Measurements from ENCODE around the gene PALD1.

DNA sequence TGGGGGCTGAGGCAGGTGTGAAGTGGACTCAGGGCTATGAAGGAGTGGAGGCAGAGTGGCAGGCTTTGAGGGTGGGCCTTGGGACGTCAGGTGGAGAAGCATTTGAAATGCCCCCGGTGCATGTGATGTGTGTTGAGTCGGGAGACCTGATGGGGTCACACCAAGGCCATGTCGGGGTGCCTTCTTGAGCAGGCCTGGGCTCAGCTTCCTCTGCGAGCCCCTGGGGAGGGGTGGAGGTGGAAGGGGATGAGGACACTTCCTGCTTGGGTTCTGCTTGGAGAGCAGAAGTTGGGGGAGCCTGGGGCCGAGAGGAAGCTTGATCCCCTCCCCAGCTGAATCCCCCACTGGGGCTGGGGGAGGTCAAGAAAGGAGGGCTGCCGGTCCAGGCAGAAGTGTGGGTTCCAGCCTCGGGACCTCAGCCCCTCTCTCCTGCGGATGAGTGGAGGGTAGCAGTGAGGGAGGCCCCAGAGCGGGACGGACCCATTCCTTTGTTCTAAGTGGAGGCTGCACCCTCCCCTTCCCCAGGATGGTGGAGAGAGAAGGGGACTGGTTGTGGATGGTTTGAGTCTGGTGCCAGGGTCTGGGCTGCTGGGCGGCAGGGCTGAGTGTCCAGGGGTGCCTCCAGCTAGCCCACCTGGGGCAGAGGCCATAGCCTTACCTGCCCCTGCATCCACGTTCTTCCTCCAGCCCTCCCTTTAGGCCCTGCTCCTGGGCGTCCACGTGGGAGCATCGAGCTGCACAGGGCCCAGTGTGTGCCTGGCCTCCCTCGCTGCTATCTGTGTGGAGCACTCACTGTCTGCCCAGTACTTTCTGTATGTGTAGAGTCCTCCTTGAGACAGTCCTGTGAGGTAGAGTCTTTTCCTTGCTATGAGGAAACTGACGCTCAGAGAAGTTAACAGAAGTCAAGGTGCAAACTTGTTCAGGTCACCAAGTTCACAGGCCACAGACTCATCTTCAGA lies 87.3 kb downstream of the PALD1 start:
- TF ChIP-seq EGR1 (conservative IDR thresholded peaks at IDR 0.05): no peak
- TF ChIP-seq, protein P1, sequence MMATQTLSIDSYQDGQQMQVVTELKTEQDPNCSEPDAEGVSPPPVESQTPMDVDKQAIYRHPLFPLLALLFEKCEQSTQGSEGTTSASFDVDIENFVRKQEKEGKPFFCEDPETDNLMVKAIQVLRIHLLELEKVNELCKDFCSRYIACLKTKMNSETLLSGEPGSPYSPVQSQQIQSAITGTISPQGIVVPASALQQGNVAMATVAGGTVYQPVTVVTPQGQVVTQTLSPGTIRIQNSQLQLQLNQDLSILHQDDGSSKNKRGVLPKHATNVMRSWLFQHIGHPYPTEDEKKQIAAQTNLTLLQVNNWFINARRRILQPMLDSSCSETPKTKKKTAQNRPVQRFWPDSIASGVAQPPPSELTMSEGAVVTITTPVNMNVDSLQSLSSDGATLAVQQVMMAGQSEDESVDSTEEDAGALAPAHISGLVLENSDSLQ (IDR thresholded peaks at IDR 0.05): no peak
- TF ChIP-seq SMARCA4 (IDR thresholded peaks at IDR 0.05): no peak
- TF ChIP-seq, protein P2, sequence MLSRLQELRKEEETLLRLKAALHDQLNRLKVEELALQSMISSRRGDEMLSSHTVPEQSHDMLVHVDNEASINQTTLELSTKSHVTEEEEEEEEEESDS (CRISPR knock-in tag; IDR thresholded peaks at IDR 0.05): no peak
- no peak for TF ChIP-seq RCOR1 (IDR thresholded peaks at IDR 0.05; ENCODE audit: borderline replicate concordance in 1 of 2, low read depth in 2 of 2, low read length in 2 of 2)
- TF ChIP-seq, protein P3, sequence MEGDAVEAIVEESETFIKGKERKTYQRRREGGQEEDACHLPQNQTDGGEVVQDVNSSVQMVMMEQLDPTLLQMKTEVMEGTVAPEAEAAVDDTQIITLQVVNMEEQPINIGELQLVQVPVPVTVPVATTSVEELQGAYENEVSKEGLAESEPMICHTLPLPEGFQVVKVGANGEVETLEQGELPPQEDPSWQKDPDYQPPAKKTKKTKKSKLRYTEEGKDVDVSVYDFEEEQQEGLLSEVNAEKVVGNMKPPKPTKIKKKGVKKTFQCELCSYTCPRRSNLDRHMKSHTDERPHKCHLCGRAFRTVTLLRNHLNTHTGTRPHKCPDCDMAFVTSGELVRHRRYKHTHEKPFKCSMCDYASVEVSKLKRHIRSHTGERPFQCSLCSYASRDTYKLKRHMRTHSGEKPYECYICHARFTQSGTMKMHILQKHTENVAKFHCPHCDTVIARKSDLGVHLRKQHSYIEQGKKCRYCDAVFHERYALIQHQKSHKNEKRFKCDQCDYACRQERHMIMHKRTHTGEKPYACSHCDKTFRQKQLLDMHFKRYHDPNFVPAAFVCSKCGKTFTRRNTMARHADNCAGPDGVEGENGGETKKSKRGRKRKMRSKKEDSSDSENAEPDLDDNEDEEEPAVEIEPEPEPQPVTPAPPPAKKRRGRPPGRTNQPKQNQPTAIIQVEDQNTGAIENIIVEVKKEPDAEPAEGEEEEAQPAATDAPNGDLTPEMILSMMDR (IDR thresholded peaks at IDR 0.05 in 2 of 3, conservative IDR thresholded peaks at IDR 0.05 in 1 of 3; ENCODE audit: insufficient read depth in 2 of 3, low read depth in 1 of 3, low read length in 3 of 3): no peak
